K562 (cell line): Measurements from ENCODE around the gene RUNX1. TPM values are rescaled to one million over a fixed set of nuclear protein-coding genes. Genes with fewer than 3 reads are reported as not detected.

Experiments used
- ATAC-seq: fragments of 200-7000 bp; cut with Tn5 transposase; 3 replicates; pipeline ENCODE4 v1.9.1; 2020; ENCODE audit warnings: moderate library complexity
- BruUV-seq: library from RNA; stranded (reverse); fragments of 400-500 nt; replicated peaks from 2 replicates; lab custom pipeline; 2021; lab: Mats Ljungman, UMichigan
- CTCF ChIA-PET: fragments of 300-600 bp; formaldehyde crosslinking; extraction: SDS; loops from one replicate; lab custom pipeline; 2021; ENCODE audit warnings: low intra/inter-chr PET ratio; lab: Yijun Ruan, JAX
- POLR2A ChIA-PET: fragments of 300-600, 350-650 bp; sonication (Branson Sonifier 250); formaldehyde crosslinking; extraction: SDS; loops from one replicate; lab custom pipeline; 2021; ENCODE audit warnings: antibody characterized with exemption, inconsistent platforms; lab: Yijun Ruan, JAX
- DNase-seq, 4 experiments: peaks; one replicate each; pipeline versions ENCODE4 v3.0.0 to v3.0.0-alpha.2; 2011 to 2018; ENCODE audit warnings: low spot score in 3 of 4, mixed read lengths in 3 of 4; ENCODE audit errors: extremely low read depth in 1 of 4
- FAIRE-seq: peaks from 2 replicates; lab custom pipeline; 2011; peaks lifted over from hg19 to GRCh38; lab: Jason Lieb, UNC
- H2AFZ ChIP-seq: 2 replicates; pipeline ENCODE4 v1.6.0; 2011; ENCODE audit warnings: low read depth, low read length, control low read depth, inconsistent platforms
- H3K27ac ChIP-seq: fragments of 200-600 bp; 3 replicates; pipeline ENCODE4 v1.8.0; 2011; ENCODE audit warnings: low read depth, mild to moderate bottlenecking, control low read depth, inconsistent platforms, low read length, moderate library complexity, mixed read lengths; ENCODE audit errors: extremely low read depth
- H3K27me3 ChIP-seq, 2 experiments: fragments of 300-600 bp in 1 of 2; 2 replicates in 1 of 2; 3 replicates in 1 of 2; pipeline versions ENCODE4 v1.6.0 to v1.8.0; 2011; ENCODE audit warnings: inconsistent platforms in 2 of 2, low read length in 2 of 2, mild to moderate bottlenecking in 1 of 2, mixed read lengths in 1 of 2, moderate library complexity in 1 of 2; ENCODE audit not compliant: control insufficient read depth in 2 of 2, insufficient read depth in 2 of 2
- H3K36me3 ChIP-seq: fragments of 300-600 bp; 3 replicates; pipeline ENCODE4 v1.8.0; 2011; ENCODE audit warnings: mild to moderate bottlenecking, low read length, inconsistent platforms; ENCODE audit not compliant: control insufficient read depth, insufficient read depth
- H3K4me1 ChIP-seq, 2 experiments: fragments of 200-600 bp in 1 of 2; replicated peaks in 1 of 2; 2 replicates in 1 of 2; 3 replicates in 1 of 2; pipeline versions ENCODE4 v1.5.1 to v1.8.0; 2011; ENCODE audit warnings: inconsistent platforms in 2 of 2, low read length in 2 of 2, mild to moderate bottlenecking in 1 of 2, mixed read lengths in 1 of 2, moderate library complexity in 1 of 2; ENCODE audit not compliant: control insufficient read depth in 2 of 2, insufficient read depth in 2 of 2
- H3K4me2 ChIP-seq: 2 replicates; pipeline ENCODE4 v1.6.1; 2011; ENCODE audit warnings: low read length, control low read depth, inconsistent platforms, mixed read lengths; ENCODE audit not compliant: insufficient read depth
- H3K4me3 ChIP-seq: fragments of 200-600 bp; sonication (generic), shearing (Covaris generic); 2 replicates; pipeline ENCODE4 v1.5.1; 2016; ENCODE audit warnings: control low read depth, inconsistent platforms
- H3K79me2 ChIP-seq: fragments of 200-600 bp; 3 replicates; pipeline ENCODE4 v1.8.0; 2011; ENCODE audit warnings: low read length, inconsistent platforms; ENCODE audit not compliant: control insufficient read depth, insufficient read depth
- H3K9ac ChIP-seq, 2 experiments: 2 replicates each; pipeline versions ENCODE4 v1.6.0 to v1.6.1; 2011; ENCODE audit warnings: low read depth in 2 of 2, low read length in 2 of 2, control low read depth in 1 of 2, inconsistent platforms in 1 of 2, mild to moderate bottlenecking in 1 of 2, mixed read lengths in 1 of 2; ENCODE audit not compliant: insufficient read depth in 1 of 2
- H3K9me1 ChIP-seq: one replicate; pipeline ENCODE4 v1.6.0; 2011; ENCODE audit warnings: inconsistent platforms, mild to moderate bottlenecking, low read length, moderate library complexity; ENCODE audit not compliant: control insufficient read depth, insufficient read depth
- H3K9me3 ChIP-seq: replicated peaks from 2 replicates; pipeline ENCODE4 v1.5.1; 2011; ENCODE audit warnings: low read depth, low read length, inconsistent platforms; ENCODE audit not compliant: control insufficient read depth, insufficient read depth
- H4K20me1 ChIP-seq: replicated peaks from 2 replicates; pipeline ENCODE4 v1.6.1; 2011; ENCODE audit warnings: low read length, inconsistent platforms, mixed read lengths; ENCODE audit not compliant: control insufficient read depth, insufficient read depth
- HCFC1 ChIP-seq: IDR thresholded peaks from 2 replicates; pipeline ENCODE4 v1.6.1; 2012; ENCODE audit warnings: low read depth, low read length, improper control_type of control experiment
- HMGXB4 ChIP-seq: sonication (generic); formaldehyde crosslinking; IDR thresholded peaks from 2 replicates; pipeline ENCODE4 v1.8.1; 2023; ENCODE audit warnings: mild to moderate bottlenecking, missing genetic modification reagents
- PATZ1 ChIP-seq: fragments of 250-450 bp; sonication (Bioruptor Pico); IDR thresholded peaks from 2 replicates; pipeline ENCODE4 v1.5.0; 2020; ENCODE audit warnings: mild to moderate bottlenecking, borderline replicate concordance
- ZFP36 ChIP-seq: fragments of 150-350 bp; IDR thresholded peaks from 2 replicates; pipeline ENCODE4 v1.6.1; 2018; ENCODE audit warnings: low read length, low read depth; ENCODE audit not compliant: partially characterized antibody
- WGBS: fragments of 100-300 bp; shearing (Covaris generic); methylation state at CpG from one replicate; pipeline ENCODE4 v1.1.6; 2016; ENCODE audit warnings: low coverage, mixed read lengths; ENCODE audit not compliant: insufficient coverage; ENCODE audit errors: missing lambda C conversion rate; 5-methylcytosine and 5-hydroxymethylcytosine counted together
- in situ Hi-C: fragments of 300-500 bp; cut with MboI; formaldehyde crosslinking; loops from 4 replicates; pipeline ENCODE4 v1.15.0; 2018; ENCODE audit warnings: inconsistent platforms, mixed read lengths
- intact Hi-C: fragments of 100-400 bp; cut with micrococcal nuclease; formaldehyde crosslinking; loops from 2 replicates; pipeline ENCODE4 v1.14.2; 2022
- polyA plus RNA-seq, 8 experiments: library from polyadenylated mRNA; depleted of rRNA in 4 of 8; stranded (reverse) in 5 of 8; unstranded in 3 of 8; fragments of >200 nt; fragmentation: Nextera tagmentation in 2 of 8; fragmentation: Illumina TruSeq in 1 of 8; extraction: Ambion mirVana in 2 of 8; extraction: Trizol in 1 of 8; gene quantifications; 2 replicates each; pipeline versions ENCODE4 v1.2.1 to v1.2.3, GENCODE V29; 2011 to 2014; ENCODE audit warnings: inconsistent platforms in 1 of 8, missing spikeins in 1 of 8
- total RNA-seq, 7 experiments: library from RNA; depleted of rRNA in 6 of 7; stranded (reverse); fragments of >200 nt in 6 of 7; fragmentation: Illumina TruSeq in 2 of 7; extraction: Trizol in 2 of 7; gene quantifications; 2 replicates each; pipeline versions ENCODE4 v1.2.1 to v1.2.3, GENCODE V29; 2011 to 2021; ENCODE audit warnings: low replicate concordance in 1 of 7

The RUNX1 gene
- total and polyA plus RNA-seq, 9 of the 15 experiments (the other 6 are each of a cell fraction or from before 2014, with no cell fraction given), result 2.2 to 68.6 (median 17.8) TPM

GRCh38 chr21:34930971-34931370, 118.1 kb downstream of the RUNX1 start:
- BruUV-seq, result no TSS peak
- in situ Hi-C loops, result no loop called here
- intact Hi-C loops, result no loop called here
- Histone ChIP-seq H3K9me1 (no peaks in the 10 kb centered on the region), H2AFZ (peak overlapping the region; percentile 52), H3K27me3 (no peaks in the 10 kb centered on the region), H4K20me1 (no peaks in the 10 kb centered on the region), H3K4me1 (peaks cover 0 to 26% of the 10 kb centered on the region in 2 experiments; a peak in 3 of 5 replicates), H3K9me3 (no peaks in the 10 kb centered on the region), H3K27ac (no peak overlapping the region), H3K4me2 (no peak overlapping the region), H3K9ac (no peak overlapping the region), H3K4me3 (no peak overlapping the region), H3K79me2 (no peaks in the 10 kb centered on the region), H3K36me3 (no peaks in the 10 kb centered on the region)
- POLR2A ChIA-PET, result no interaction called here
- CTCF ChIA-PET, result no interaction called here
- DNase-seq (no peak), ATAC-seq (no peak), FAIRE-seq (no peak)
- TF ChIP-seq HMGXB4 (CRISPR knock-in tag) (no peak), PATZ1 (no peak), ZFP36 (no peak), HCFC1 (no peak)
- WGBS, result 29% methylated on average over 3 of the region's 3 CpGs
